GM12878 (cell line): ENCODE data around the gene ADGRA3. TPM values are rescaled to one million over a fixed set of nuclear protein-coding genes. Genes with fewer than 3 reads are reported as not detected.

Experiments
- ATAC-seq: fragments of 200-7000 bp; cut with Tn5 transposase; 3 replicates; pipeline ENCODE4 v1.9.1; 2020; ENCODE audit warnings: mild to moderate bottlenecking, moderate library complexity
- BruUV-seq: library from RNA; stranded (reverse); fragments of 400-500 nt; replicated peaks from 2 replicates; lab custom pipeline; 2021; lab: Mats Ljungman, UMichigan
- CTCF ChIA-PET: fragments of 300-600 bp; sonication (Branson Sonifier 250); formaldehyde crosslinking; extraction: SDS; loops from one replicate; lab custom pipeline; 2021; ENCODE audit warnings: inconsistent platforms; lab: Yijun Ruan, JAX
- POLR2A ChIA-PET: fragments of 350-600 bp; formaldehyde crosslinking; extraction: SDS; loops from one replicate; lab custom pipeline; 2021; ENCODE audit warnings: inconsistent platforms; lab: Charles Lee
- RAD21 ChIA-PET: fragments of 300-600 bp; sonication (Branson Sonifier 250); formaldehyde crosslinking; loops from one replicate; lab custom pipeline; 2023; ENCODE audit warnings: antibody characterized with exemption; ENCODE audit not compliant: unreplicated experiment; lab: Charles Lee
- SMC1A ChIA-PET: fragments of 300-600 bp; sonication (Branson Sonifier 250); formaldehyde crosslinking; loops from one replicate; lab custom pipeline; 2023; ENCODE audit not compliant: unreplicated experiment, uncharacterized antibody; lab: Charles Lee
- DNase-seq: peaks from one replicate; pipeline ENCODE4 v3.0.0-alpha.2; 2011; ENCODE audit warnings: low read depth, low spot score
- FAIRE-seq: peaks from 3 replicates; lab custom pipeline; 2011; peaks lifted over from hg19 to GRCh38; lab: Jason Lieb, UNC
- H2AFZ ChIP-seq: 2 replicates; pipeline ENCODE4 v1.6.0; 2011; ENCODE audit warnings: low read depth, low read length, control low read depth; ENCODE audit not compliant: control insufficient read depth
- H3K27ac ChIP-seq: 2 replicates; pipeline ENCODE4 v1.5.1; 2011; ENCODE audit warnings: control low read depth; ENCODE audit not compliant: control insufficient read depth, insufficient read depth
- H3K27me3 ChIP-seq, 2 experiments: replicated peaks in 1 of 2; 2 replicates each; pipeline versions ENCODE4 v1.6.0 to v1.6.1; 2011; ENCODE audit warnings: low read length in 1 of 2; ENCODE audit not compliant: control insufficient read depth in 2 of 2, insufficient read depth in 2 of 2
- H3K36me3 ChIP-seq, 2 experiments: 2 replicates each; pipeline ENCODE4 v1.5.1; 2011; ENCODE audit warnings: low read length in 1 of 2; ENCODE audit not compliant: control insufficient read depth in 2 of 2, insufficient read depth in 2 of 2
- H3K4me1 ChIP-seq: 2 replicates; pipeline ENCODE4 v1.6.1; 2011; ENCODE audit warnings: mild to moderate bottlenecking, low read length, moderate library complexity, mixed read lengths; ENCODE audit not compliant: control insufficient read depth, insufficient read depth
- H3K4me2 ChIP-seq: 2 replicates; pipeline ENCODE4 v1.6.0; 2011; ENCODE audit warnings: control low read depth; ENCODE audit not compliant: control insufficient read depth, insufficient read depth
- H3K4me3 ChIP-seq: fragments of 200-600 bp; sonication (generic); 2 replicates; pipeline ENCODE4 v1.5.1; 2016
- H3K79me2 ChIP-seq: 2 replicates; pipeline ENCODE4 v1.6.0; 2011; ENCODE audit warnings: low read length; ENCODE audit not compliant: control insufficient read depth, insufficient read depth
- H3K9ac ChIP-seq: 2 replicates; pipeline ENCODE4 v1.8.0; 2011; ENCODE audit warnings: low read length, control low read depth, mixed read lengths; ENCODE audit not compliant: control insufficient read depth, insufficient read depth
- H3K9me3 ChIP-seq: replicated peaks from 3 replicates; pipeline ENCODE4 v1.5.1; 2011; ENCODE audit warnings: mild to moderate bottlenecking, low read length; ENCODE audit not compliant: control insufficient read depth, insufficient read depth
- H4K20me1 ChIP-seq: 2 replicates; pipeline ENCODE4 v1.6.0; 2011; ENCODE audit not compliant: control insufficient read depth, insufficient read depth
- BCL3 ChIP-seq: IDR thresholded peaks from 2 replicates; pipeline ENCODE4 v1.6.1; 2011; ENCODE audit warnings: borderline replicate concordance, low read depth, mild to moderate bottlenecking, moderate library complexity, low read length; ENCODE audit not compliant: insufficient read depth, poor library complexity, severe bottlenecking
- CBFB ChIP-seq: IDR thresholded peaks from 2 replicates; pipeline ENCODE4 v1.6.1; 2016; ENCODE audit warnings: antibody characterized with exemption, low read depth
- CHD1 ChIP-seq: IDR thresholded peaks from 2 replicates; pipeline ENCODE4 v1.6.1; 2012; ENCODE audit warnings: low read depth, low read length, improper control_type of control experiment
- CHD2 ChIP-seq: IDR thresholded peaks from 2 replicates; pipeline ENCODE4 v1.6.1; 2011; ENCODE audit warnings: low read depth, low read length, improper control_type of control experiment, borderline replicate concordance
- EED ChIP-seq: sonication (generic); IDR thresholded peaks from 2 replicates; pipeline ENCODE4 v1.6.1; 2016; ENCODE audit warnings: antibody characterized with exemption, low read depth
- ELK1 ChIP-seq: IDR thresholded peaks from 2 replicates; pipeline ENCODE4 v1.6.1; 2012; ENCODE audit warnings: low read depth, low read length, improper control_type of control experiment
- FOS ChIP-seq: IDR thresholded peaks from 3 replicates; pipeline ENCODE4 v1.6.1; 2011; ENCODE audit warnings: borderline replicate concordance; ENCODE audit not compliant: insufficient read length; ENCODE audit errors: extremely low read depth
- IKZF2 ChIP-seq, 2 experiments: fragments of 450-650 bp; IDR thresholded peaks; 2 replicates each; pipeline ENCODE4 v1.6.1; 2017; ENCODE audit warnings: mild to moderate bottlenecking in 2 of 2, moderate library complexity in 2 of 2
- KAT2A ChIP-seq: conservative IDR thresholded peaks from 2 replicates; pipeline ENCODE4 v1.6.1; 2011; ENCODE audit warnings: low read depth, low read length; ENCODE audit not compliant: control insufficient read depth
- MEF2A ChIP-seq: IDR thresholded peaks from 2 replicates; pipeline ENCODE4 v1.6.1; 2011; ENCODE audit warnings: low read depth, mild to moderate bottlenecking, low read length, moderate library complexity; ENCODE audit not compliant: insufficient read depth
- NBN ChIP-seq: fragments of 450-650 bp; IDR thresholded peaks from 2 replicates; pipeline ENCODE4 v1.6.1; 2016
- POLR2AphosphoS5 ChIP-seq: IDR thresholded peaks from 2 replicates; pipeline ENCODE4 v1.6.1; 2011; ENCODE audit warnings: mild to moderate bottlenecking, low read length, inconsistent platforms
- SP1 ChIP-seq: IDR thresholded peaks from one replicate; pipeline ENCODE4 v1.6.1; 2011; ENCODE audit warnings: low read depth, low read length
- ZNF24 ChIP-seq: fragments of 450-650 bp; IDR thresholded peaks from 2 replicates; pipeline ENCODE4 v1.6.1; 2017; ENCODE audit warnings: antibody characterized with exemption, mild to moderate bottlenecking
- WGBS: methylation state at CpG from one replicate; pipeline ENCODE4 v1.1.6; 2016; ENCODE audit warnings: low lambda C conversion rate; ENCODE audit not compliant: insufficient replicate concordance, insufficient coverage; ENCODE audit errors: missing lambda C conversion rate; 5-methylcytosine and 5-hydroxymethylcytosine counted together
- in situ Hi-C: fragments of 300-500 bp; cut with MboI; formaldehyde crosslinking; loops from 9 replicates; pipeline ENCODE4 v1.14.3; 2018; ENCODE audit warnings: mixed read lengths
- intact Hi-C: fragments of 100-400 bp; cut with micrococcal nuclease; formaldehyde crosslinking; loops from one replicate; pipeline ENCODE4 v1.14.2; 2022; ENCODE audit not compliant: unreplicated experiment
- polyA plus RNA-seq, 11 experiments: library from polyadenylated mRNA; depleted of rRNA in 4 of 11; unstranded in 6 of 11; stranded (reverse) in 5 of 11; fragments of >200 nt; fragmentation: Nextera tagmentation in 4 of 11; fragmentation: Illumina TruSeq in 1 of 11; extraction: Ambion mirVana in 4 of 11; extraction: Trizol in 1 of 11; gene quantifications; 1 replicate in 1 of 11; 2 replicates in 10 of 11; pipeline versions ENCODE4 v1.2.1 to v1.2.3, GENCODE V29; 2011 to 2016; ENCODE audit warnings: inconsistent platforms in 2 of 11, missing spikeins in 2 of 11, low read depth in 1 of 11
- total RNA-seq, 4 experiments: library from RNA; depleted of rRNA in 3 of 4; stranded (reverse); fragments of >200 nt in 3 of 4; fragmentation: Illumina TruSeq in 1 of 4; extraction: Trizol in 1 of 4; gene quantifications; 2 replicates each; pipeline versions ENCODE4 v1.2.1 to v1.2.3, GENCODE V29; 2013 to 2021
- TF ChIP-seq, protein P1 (sequence below): fragments of 450-650 bp; IDR thresholded peaks from 2 replicates; pipeline ENCODE4 v1.6.1; 2018; ENCODE audit warnings: mild to moderate bottlenecking, low read depth, moderate library complexity; ENCODE audit not compliant: partially characterized antibody
- TF ChIP-seq, protein P2 (sequence below), 3 experiments: IDR thresholded peaks in 2 of 3; conservative IDR thresholded peaks in 1 of 3; 2 replicates each; pipeline ENCODE4 v1.5.1; 2011; ENCODE audit warnings: low read depth in 3 of 3, low read length in 3 of 3, mild to moderate bottlenecking in 3 of 3, control low read depth in 2 of 3, moderate library complexity in 2 of 3, inconsistent platforms in 1 of 3, mixed read lengths in 1 of 3; ENCODE audit not compliant: control insufficient read depth in 2 of 3, insufficient read depth in 1 of 3; ENCODE audit errors: extremely low read depth in 1 of 3

Gene ADGRA3
- total and polyA plus RNA-seq, 10 of the 15 experiments (the other 5 are each of a cell fraction or from before 2014, with no cell fraction given): 0.24 to 66.2 (median 2.5) TPM

DNA sequence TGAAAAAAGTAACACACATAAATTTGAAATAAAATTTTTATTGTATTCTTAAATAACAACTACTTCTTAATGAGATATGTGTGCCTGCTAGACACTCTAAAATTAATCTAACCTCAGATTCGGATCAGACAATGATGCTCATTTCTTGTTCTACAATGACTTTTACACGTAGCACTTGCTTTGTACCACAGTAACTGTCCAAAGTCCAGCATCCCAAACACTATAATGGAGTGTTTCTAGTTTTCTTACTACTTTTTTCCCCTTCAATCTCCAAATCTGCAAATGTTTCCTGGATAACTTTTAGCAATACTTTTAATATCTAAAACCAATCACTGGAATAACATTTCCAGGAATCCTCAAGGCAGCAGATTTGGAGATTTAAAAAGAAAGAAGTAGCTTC, 75.9 kb downstream of the ADGRA3 start (continued):
- no peak for TF ChIP-seq BCL3
- TF ChIP-seq, protein P1, sequence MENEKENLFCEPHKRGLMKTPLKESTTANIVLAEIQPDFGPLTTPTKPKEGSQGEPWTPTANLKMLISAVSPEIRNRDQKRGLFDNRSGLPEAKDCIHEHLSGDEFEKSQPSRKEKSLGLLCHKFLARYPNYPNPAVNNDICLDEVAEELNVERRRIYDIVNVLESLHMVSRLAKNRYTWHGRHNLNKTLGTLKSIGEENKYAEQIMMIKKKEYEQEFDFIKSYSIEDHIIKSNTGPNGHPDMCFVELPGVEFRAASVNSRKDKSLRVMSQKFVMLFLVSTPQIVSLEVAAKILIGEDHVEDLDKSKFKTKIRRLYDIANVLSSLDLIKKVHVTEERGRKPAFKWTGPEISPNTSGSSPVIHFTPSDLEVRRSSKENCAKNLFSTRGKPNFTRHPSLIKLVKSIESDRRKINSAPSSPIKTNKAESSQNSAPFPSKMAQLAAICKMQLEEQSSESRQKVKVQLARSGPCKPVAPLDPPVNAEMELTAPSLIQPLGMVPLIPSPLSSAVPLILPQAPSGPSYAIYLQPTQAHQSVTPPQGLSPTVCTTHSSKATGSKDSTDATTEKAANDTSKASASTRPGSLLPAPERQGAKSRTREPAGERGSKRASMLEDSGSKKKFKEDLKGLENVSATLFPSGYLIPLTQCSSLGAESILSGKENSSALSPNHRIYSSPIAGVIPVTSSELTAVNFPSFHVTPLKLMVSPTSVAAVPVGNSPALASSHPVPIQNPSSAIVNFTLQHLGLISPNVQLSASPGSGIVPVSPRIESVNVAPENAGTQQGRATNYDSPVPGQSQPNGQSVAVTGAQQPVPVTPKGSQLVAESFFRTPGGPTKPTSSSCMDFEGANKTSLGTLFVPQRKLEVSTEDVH: no peak

GRCh38 chr4:22435652-22436051, 80.2 kb downstream of the ADGRA3 start:
- in situ Hi-C loops (no loop called here), intact Hi-C loops (no loop called here)
- POLR2A ChIA-PET: interaction anchor here (1.6 kb wide), 1 partner anchor 69 kb away, joined by 3 read pairs; no protein-coding TSS in a partner anchor
- Histone ChIP-seq H3K27me3 (no peaks in the 10 kb centered on the region), H3K4me3 (no peak overlapping the region), H2AFZ (no peak overlapping the region), H4K20me1 (no peaks in the 10 kb centered on the region), H3K36me3 (no peaks in the 10 kb centered on the region), H3K4me1 (no peaks in the 10 kb centered on the region), H3K9ac (no peak overlapping the region), H3K9me3 (no peaks in the 10 kb centered on the region), H3K79me2 (no peaks in the 10 kb centered on the region), H3K4me2 (no peak overlapping the region), H3K27ac (no peak overlapping the region)
- CTCF ChIA-PET: interaction anchor here (0.6 to 2.2 kb wide), 24 partner anchors 8 to 647 kb away, joined by 3 to 22 read pairs (median 4); no protein-coding TSS in a partner anchor
- WGBS: 45% methylated on average over 2 of the region's 2 CpGs
- DNase-seq: no peak
- RAD21 ChIA-PET: interaction anchor here (0.9 to 2.0 kb wide), 8 partner anchors 9 to 172 kb away, joined by 3 to 11 read pairs (median 4); no protein-coding TSS in a partner anchor
- no peak for FAIRE-seq
- no TSS peak for BruUV-seq
- SMC1A ChIA-PET: interaction anchor here (0.7 to 2.0 kb wide), 17 partner anchors 9 to 306 kb away, joined by 3 to 11 read pairs (median 5); no protein-coding TSS in a partner anchor
- no peak for TF ChIP-seq POLR2AphosphoS5
- no peak for TF ChIP-seq NBN
- TF ChIP-seq CHD2: no peak
- TF ChIP-seq KAT2A: no peak
- no peak for TF ChIP-seq SP1
- no peak for TF ChIP-seq CHD1
- no peak for TF ChIP-seq FOS
- TF ChIP-seq CBFB: no peak
- no peak for TF ChIP-seq EED
- TF ChIP-seq, protein P2, sequence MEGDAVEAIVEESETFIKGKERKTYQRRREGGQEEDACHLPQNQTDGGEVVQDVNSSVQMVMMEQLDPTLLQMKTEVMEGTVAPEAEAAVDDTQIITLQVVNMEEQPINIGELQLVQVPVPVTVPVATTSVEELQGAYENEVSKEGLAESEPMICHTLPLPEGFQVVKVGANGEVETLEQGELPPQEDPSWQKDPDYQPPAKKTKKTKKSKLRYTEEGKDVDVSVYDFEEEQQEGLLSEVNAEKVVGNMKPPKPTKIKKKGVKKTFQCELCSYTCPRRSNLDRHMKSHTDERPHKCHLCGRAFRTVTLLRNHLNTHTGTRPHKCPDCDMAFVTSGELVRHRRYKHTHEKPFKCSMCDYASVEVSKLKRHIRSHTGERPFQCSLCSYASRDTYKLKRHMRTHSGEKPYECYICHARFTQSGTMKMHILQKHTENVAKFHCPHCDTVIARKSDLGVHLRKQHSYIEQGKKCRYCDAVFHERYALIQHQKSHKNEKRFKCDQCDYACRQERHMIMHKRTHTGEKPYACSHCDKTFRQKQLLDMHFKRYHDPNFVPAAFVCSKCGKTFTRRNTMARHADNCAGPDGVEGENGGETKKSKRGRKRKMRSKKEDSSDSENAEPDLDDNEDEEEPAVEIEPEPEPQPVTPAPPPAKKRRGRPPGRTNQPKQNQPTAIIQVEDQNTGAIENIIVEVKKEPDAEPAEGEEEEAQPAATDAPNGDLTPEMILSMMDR (IDR thresholded peaks at IDR 0.05 in 2 of 3, conservative IDR thresholded peaks at IDR 0.05 in 1 of 3; ENCODE audit: control insufficient read depth in 2 of 3, extremely low read depth in 1 of 3, insufficient read depth in 1 of 3, low read depth in 3 of 3, low read length in 3 of 3): no peak
- no peak for TF ChIP-seq MEF2A
- TF ChIP-seq ELK1: no peak
- TF ChIP-seq IKZF2 (IDR thresholded peaks at IDR 0.05): no peak
- TF ChIP-seq ZNF24: no peak
- ATAC-seq: no peak
